Karpas-422 (cell line): ENCODE results near the gene DAPK2. TPM values are rescaled to one million over a fixed set of nuclear protein-coding genes. Genes with fewer than 3 reads are reported as not detected.

Experiments
- DNase-seq: peaks from one replicate; pipeline ENCODE4 v3.0.0-alpha.2; 2015
- H2AFZ ChIP-seq: fragments of 200-600 bp; sonication (generic); 2 replicates; pipeline ENCODE4 v1.6.1; 2014; ENCODE audit warnings: antibody characterized with exemption, low read length, mixed read lengths
- H3K27ac ChIP-seq: fragments of 200-600 bp; sonication (generic); 2 replicates; pipeline ENCODE4 v1.5.1; 2014; ENCODE audit warnings: mild to moderate bottlenecking, low read length, moderate library complexity
- H3K27me3 ChIP-seq: fragments of 200-600 bp; sonication (generic); 2 replicates; pipeline ENCODE4 v1.6.1; 2014; ENCODE audit warnings: low read length, mixed read lengths
- H3K36me3 ChIP-seq: fragments of 200-600 bp; sonication (generic); 2 replicates; pipeline ENCODE4 v1.6.1; 2014; ENCODE audit warnings: low read length, mixed read lengths; ENCODE audit not compliant: insufficient read depth
- H3K4me1 ChIP-seq: fragments of 200-600 bp; sonication (generic); 2 replicates; pipeline ENCODE4 v1.6.1; 2014; ENCODE audit warnings: mild to moderate bottlenecking, low read length, mixed read lengths
- H3K4me2 ChIP-seq: fragments of 200-600 bp; sonication (generic); 2 replicates; pipeline ENCODE4 v1.6.1; 2014; ENCODE audit warnings: low read length, low read depth, mild to moderate bottlenecking; ENCODE audit not compliant: poor library complexity, severe bottlenecking
- H3K4me3 ChIP-seq: fragments of 200-600 bp; sonication (generic); 2 replicates; pipeline ENCODE4 v1.5.1; 2014; ENCODE audit warnings: mild to moderate bottlenecking, antibody characterized with exemption, low read length, mixed read lengths
- H3K79me2 ChIP-seq: fragments of 200-600 bp; sonication (generic); 2 replicates; pipeline ENCODE4 v1.6.1; 2014; ENCODE audit warnings: mild to moderate bottlenecking, low read length, mixed read lengths
- H3K9ac ChIP-seq: fragments of 200-600 bp; sonication (generic); 2 replicates; pipeline ENCODE4 v1.6.0; 2014; ENCODE audit warnings: low read length
- H3K9me2 ChIP-seq: fragments of 200-600 bp; sonication (generic), shearing (Covaris generic); replicated peaks from 2 replicates; pipeline ENCODE4 v1.6.0; 2014; ENCODE audit warnings: mild to moderate bottlenecking, low read length, moderate library complexity; ENCODE audit not compliant: insufficient read depth
- H3K9me3 ChIP-seq: fragments of 300-700, 200-600 bp; sonication (generic); 2 replicates; pipeline ENCODE4 v1.6.1; 2014; ENCODE audit warnings: low read length, mixed read lengths
- H4K20me1 ChIP-seq: fragments of 200-600 bp; sonication (generic); 2 replicates; pipeline ENCODE4 v1.6.1; 2014; ENCODE audit warnings: mild to moderate bottlenecking, antibody characterized with exemption, low read length, low read depth; ENCODE audit not compliant: insufficient read depth
- total RNA-seq: library from RNA; depleted of rRNA; stranded (reverse); fragments of >200 nt; shearing (Covaris generic); gene quantifications from 2 replicates; pipeline ENCODE4 v1.2.3, GENCODE V29; 2014; ENCODE audit warnings: low replicate concordance

DAPK2 gene
- total RNA-seq, 1 experiment from 2014 or later: 40.4 TPM

DNA sequence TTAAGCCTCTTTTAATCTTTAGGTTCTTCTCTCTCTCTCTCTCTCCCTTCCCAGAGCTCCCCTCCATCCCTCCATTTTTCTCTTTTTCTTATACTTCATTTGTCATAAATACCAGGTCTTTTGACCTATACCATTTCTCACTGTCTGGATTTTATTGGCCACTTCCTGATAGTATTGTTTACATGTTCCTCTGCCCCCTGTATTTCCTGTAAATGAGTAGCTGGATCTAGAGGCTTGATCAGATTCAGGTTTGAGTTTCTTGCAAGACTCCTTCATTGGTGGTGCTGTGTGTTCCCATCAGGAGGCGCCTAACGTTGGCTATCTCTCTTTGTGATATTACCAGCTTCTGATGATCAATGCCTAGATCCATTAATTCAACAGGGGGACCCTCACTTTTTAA lies 42.2 kb downstream of the DAPK2 start:
- no peak for DNase-seq
- Histone ChIP-seq H3K36me3 (no peaks in the 10 kb centered on the region), H3K4me3 (no peak overlapping the region), H3K9me2 (no peaks in the 10 kb centered on the region), H3K4me2 (no peak overlapping the region), H3K4me1 (peaks cover 47% of the 10 kb centered on the region), H3K27me3 (no peaks in the 10 kb centered on the region), H3K9ac (no peak overlapping the region), H4K20me1 (no peaks in the 10 kb centered on the region), H2AFZ (no peak overlapping the region), H3K9me3 (no peaks in the 10 kb centered on the region), H3K79me2 (peaks cover 44% of the 10 kb centered on the region), H3K27ac (peak overlapping the region; percentile 30; the same call in 1 of the 2 replicates)

DNA sequence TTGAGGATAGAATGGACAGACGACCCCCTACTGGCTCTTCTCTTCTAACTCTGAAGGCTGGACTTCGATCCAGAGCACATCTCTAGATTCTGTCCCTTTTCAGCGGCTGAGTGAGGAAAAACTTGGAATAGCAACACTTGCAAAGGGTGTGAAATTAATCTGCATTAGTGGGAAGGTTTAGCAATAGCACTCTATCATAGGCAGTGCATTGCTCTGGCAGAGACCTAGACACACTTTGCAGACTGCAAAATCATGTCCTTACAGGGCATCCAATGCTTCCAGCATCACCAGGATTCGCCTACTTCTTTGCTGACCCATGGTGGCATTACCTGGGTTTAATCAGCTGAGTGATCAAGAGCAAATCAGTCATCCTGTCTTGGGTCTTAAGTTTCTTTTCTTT lies 43.1 kb downstream of the DAPK2 start:
- Histone ChIP-seq H3K9me3 (no peaks in the 10 kb centered on the region), H3K4me1 (peaks cover 45% of the 10 kb centered on the region), H3K27me3 (no peaks in the 10 kb centered on the region), H3K4me3 (no peak overlapping the region), H4K20me1 (no peaks in the 10 kb centered on the region), H3K4me2 (no peak overlapping the region), H3K9ac (no peak overlapping the region), H3K36me3 (no peaks in the 10 kb centered on the region), H2AFZ (no peak overlapping the region), H3K27ac (0 out of 2 replicates have a peak overlapping the region, but pooled peaks have one; percentile 30), H3K79me2 (peaks cover 38% of the 10 kb centered on the region), H3K9me2 (no peaks in the 10 kb centered on the region)
- DNase-seq: no peak

DNA sequence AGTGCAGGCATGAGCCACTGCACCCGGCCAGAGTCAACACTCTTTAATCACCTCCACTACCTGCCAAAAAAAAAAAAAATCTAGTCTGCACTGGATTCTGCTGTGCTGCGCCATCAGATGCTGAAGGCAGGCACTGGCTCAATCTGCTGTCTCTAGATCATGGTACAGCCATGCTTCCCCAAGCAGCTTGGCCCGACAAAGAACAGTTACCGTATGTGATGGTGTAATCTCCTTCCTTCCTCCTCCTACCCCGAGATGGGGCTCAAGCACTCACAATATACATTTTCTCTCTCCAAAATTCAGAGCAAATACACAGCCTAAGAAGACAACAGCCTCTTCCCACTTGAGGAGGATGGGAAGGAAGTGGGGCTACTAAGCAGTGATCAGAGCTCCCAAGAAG lies 45.1 kb downstream of the DAPK2 start:
- peaks cover 47% of the 10 kb centered on the region for H3K4me1 ChIP-seq
- no peak overlapping the region for H2AFZ ChIP-seq
- no peak overlapping the region for H3K27ac ChIP-seq
- no peaks in the 10 kb centered on the region for H3K36me3 ChIP-seq
- no peaks in the 10 kb centered on the region for H3K9me3 ChIP-seq
- H4K20me1 ChIP-seq: no peaks in the 10 kb centered on the region
- H3K79me2 ChIP-seq: peaks cover 22% of the 10 kb centered on the region; the same call in 1 of the 2 replicates
- H3K4me3 ChIP-seq: no peak overlapping the region
- H3K9me2 ChIP-seq: no peaks in the 10 kb centered on the region
- no peak overlapping the region for H3K9ac ChIP-seq
- no peak for DNase-seq
- H3K27me3 ChIP-seq: no peaks in the 10 kb centered on the region
- H3K4me2 ChIP-seq: no peak overlapping the region

DNA sequence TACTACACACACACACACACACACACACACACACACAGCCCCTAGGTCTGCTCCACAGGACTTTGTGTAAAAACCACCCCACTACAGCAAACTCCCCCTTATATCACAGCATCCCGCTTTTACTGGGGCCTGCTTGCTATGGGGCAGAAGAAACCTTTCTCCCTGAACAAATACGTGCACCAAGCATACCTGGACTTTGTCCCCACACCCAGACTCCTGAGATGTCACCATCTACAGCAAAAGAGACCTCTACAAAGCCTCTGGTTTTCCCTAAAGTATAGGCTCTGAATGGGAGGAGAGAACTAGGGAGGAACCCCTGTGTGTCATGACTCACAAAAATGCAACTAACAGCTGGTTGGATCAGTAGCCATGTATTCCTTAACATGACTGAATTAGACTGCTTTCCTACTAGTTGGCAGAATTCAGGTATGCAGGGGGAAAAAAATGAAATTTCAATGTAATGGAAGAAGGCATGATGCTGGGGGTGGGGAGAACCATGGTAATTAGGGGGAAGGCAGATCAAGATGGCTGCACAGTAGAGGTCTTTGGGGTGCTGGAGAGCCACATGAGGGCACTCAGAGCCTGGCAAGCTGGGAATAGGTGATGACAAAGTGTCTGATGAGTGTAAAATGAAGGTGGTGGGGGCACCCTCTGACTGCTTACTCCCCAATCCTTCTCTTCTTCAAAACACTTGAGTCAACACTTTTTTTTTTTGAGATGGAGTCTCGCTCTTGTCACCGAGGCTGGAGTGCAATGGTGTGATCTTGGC lies 45.9 kb downstream of the DAPK2 start:
- Histone ChIP-seq H3K4me2 (no peak overlapping the region), H3K4me3 (no peak overlapping the region), H3K9ac (no peak overlapping the region), H3K4me1 (peaks cover 50% of the 10 kb centered on the region), H3K79me2 (peaks cover 24% of the 10 kb centered on the region; the same call in 1 of the 2 replicates), H3K27me3 (no peaks in the 10 kb centered on the region), H3K36me3 (no peaks in the 10 kb centered on the region), H3K9me3 (no peaks in the 10 kb centered on the region), H4K20me1 (no peaks in the 10 kb centered on the region), H2AFZ (no peak overlapping the region), H3K9me2 (no peaks in the 10 kb centered on the region), H3K27ac (peak overlapping the region; percentile 49; the same call in 1 of the 2 replicates)
- DNase-seq: no peak

DNA sequence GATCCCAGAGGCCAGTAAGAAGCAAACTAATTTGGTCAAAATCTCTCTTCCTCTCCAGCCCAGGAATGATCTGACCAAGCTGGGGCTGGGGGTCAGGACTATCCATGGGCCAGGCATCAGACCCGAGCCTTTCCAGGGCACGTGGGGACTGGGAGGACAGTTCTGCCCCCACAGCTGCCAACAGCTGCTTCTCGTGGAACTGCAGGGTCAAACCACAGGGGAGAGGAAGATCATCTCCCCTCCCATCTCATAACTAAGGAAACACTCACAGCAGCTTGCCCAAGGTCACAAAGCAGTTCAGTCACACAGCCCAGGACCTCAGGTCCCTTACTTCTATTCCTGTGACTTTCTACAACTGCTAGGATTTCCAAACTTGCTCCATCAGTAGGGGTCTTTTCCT lies 47.1 kb downstream of the DAPK2 start:
- H3K27ac ChIP-seq: peak overlapping the region; percentile 49
- no peaks in the 10 kb centered on the region for H3K9me3 ChIP-seq
- no peak for DNase-seq
- H3K79me2 ChIP-seq: peaks cover 24% of the 10 kb centered on the region; the same call in 1 of the 2 replicates
- H4K20me1 ChIP-seq: no peaks in the 10 kb centered on the region
- no peaks in the 10 kb centered on the region for H3K9me2 ChIP-seq
- H2AFZ ChIP-seq: no peak overlapping the region
- H3K27me3 ChIP-seq: no peaks in the 10 kb centered on the region
- H3K4me1 ChIP-seq: peaks cover 42% of the 10 kb centered on the region
- no peak overlapping the region for H3K9ac ChIP-seq
- no peak overlapping the region for H3K4me2 ChIP-seq
- H3K4me3 ChIP-seq: no peak overlapping the region
- H3K36me3 ChIP-seq: no peaks in the 10 kb centered on the region

DNA sequence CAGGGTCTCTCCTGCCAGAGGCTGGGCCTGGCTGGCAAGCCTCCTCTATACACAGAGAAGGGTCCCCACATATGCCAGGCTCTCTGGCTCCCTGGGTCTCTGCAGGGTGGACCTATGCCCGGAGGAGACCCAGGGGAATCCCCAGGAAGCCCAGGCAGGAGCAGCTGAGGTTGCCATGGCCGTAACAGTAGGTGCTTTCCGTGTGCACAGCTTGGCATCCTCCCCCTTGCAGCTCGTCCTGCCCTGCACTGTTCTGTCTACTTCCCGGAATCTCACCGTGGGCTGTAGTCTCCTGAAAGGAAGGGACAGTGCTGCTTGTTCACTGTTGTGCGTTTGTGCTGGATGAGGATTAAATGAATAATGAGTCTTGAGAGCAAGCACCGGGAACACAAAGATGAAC lies 47.8 kb downstream of the DAPK2 start:
- H3K9me2 ChIP-seq: no peaks in the 10 kb centered on the region
- H3K79me2 ChIP-seq: peaks cover 21% of the 10 kb centered on the region; the same call in 1 of the 2 replicates
- H3K4me3 ChIP-seq: no peak overlapping the region
- H3K9ac ChIP-seq: no peak overlapping the region
- H3K36me3 ChIP-seq: no peaks in the 10 kb centered on the region
- H3K27me3 ChIP-seq: no peaks in the 10 kb centered on the region
- peaks cover 45% of the 10 kb centered on the region for H3K4me1 ChIP-seq
- no peaks in the 10 kb centered on the region for H4K20me1 ChIP-seq
- no peak overlapping the region for H2AFZ ChIP-seq
- no peak overlapping the region; the same call in 1 of the 2 replicates for H3K27ac ChIP-seq
- H3K9me3 ChIP-seq: no peaks in the 10 kb centered on the region
- H3K4me2 ChIP-seq: no peak overlapping the region
- no peak for DNase-seq

DNA sequence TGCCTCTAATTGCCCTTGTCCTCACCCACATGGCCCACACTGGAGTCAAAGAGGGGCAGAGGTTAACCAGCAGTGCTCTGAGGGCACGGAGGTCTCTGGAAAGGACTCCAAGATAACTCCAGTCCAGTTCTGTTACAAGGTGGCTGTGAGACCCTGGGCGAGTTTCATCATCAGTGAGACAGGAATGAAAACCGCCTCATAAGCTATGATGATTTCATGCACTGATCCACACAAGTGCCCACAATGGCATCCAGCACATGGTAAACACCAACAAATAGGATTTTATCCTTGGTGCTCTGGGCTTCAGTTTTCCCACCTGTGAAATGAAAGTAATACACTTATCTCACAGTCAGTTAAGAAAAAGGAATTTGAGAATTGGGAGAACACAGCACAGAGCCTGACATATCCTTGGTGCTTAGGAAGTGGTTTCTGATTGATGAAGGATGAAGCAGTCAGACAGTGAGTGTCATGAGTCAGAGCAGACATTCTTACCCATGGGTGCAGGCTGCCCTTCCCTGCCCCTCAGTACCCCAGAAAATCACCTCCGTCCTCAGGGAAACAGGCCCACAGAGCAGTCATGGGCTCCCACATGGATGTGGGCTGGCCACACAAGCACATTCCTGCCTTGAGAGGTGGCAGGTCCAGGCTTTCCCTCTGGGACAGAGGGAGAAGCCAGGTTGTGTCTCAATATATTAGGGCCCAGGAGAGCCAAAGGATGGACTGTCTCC lies 48.4 kb downstream of the DAPK2 start:
- Histone ChIP-seq H3K4me3 (no peak overlapping the region), H3K9ac (no peak overlapping the region), H3K9me3 (no peaks in the 10 kb centered on the region), H4K20me1 (no peaks in the 10 kb centered on the region), H3K4me1 (peaks cover 48% of the 10 kb centered on the region), H3K4me2 (no peak overlapping the region), H3K36me3 (no peaks in the 10 kb centered on the region), H3K9me2 (no peaks in the 10 kb centered on the region), H2AFZ (no peak overlapping the region), H3K27ac (no peak overlapping the region), H3K27me3 (no peaks in the 10 kb centered on the region), H3K79me2 (peaks cover 21% of the 10 kb centered on the region; the same call in 1 of the 2 replicates)
- no peak for DNase-seq

DNA sequence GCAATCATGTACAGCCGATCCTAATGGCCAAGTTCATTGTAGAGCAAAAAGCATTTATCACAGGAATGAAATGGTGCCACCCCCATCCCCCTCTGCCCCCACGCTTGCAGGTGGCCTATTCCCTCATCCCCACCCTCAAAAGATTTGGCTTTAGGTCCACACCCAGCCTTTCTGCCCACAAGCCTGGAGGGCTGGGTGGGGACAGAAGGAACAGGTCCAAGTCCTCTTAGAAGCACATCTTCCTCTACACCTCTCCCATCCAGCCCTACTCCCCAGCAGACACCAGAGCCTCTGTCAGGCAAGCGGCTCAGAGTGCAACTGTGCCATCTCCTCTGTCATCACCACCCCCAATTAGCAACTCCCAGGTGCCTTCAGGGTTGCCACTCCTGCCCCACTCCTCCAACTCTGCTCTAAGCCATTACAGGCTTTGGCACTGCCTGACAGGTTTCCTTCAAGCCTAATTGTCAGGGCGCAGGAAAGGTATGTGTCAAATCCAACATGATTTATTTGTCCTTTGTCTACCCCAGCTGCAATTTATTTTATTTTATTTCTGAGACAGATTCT lies 49.4 kb downstream of the DAPK2 start:
- no peaks in the 10 kb centered on the region for H3K36me3 ChIP-seq
- no peak overlapping the region for H3K9ac ChIP-seq
- DNase-seq: no peak
- no peak overlapping the region for H3K4me2 ChIP-seq
- H3K79me2 ChIP-seq: peaks cover 25% of the 10 kb centered on the region; the same call in 1 of the 2 replicates
- H3K27ac ChIP-seq: no peak overlapping the region
- no peak overlapping the region for H2AFZ ChIP-seq
- peaks cover 53% of the 10 kb centered on the region for H3K4me1 ChIP-seq
- no peaks in the 10 kb centered on the region for H3K9me2 ChIP-seq
- no peaks in the 10 kb centered on the region for H3K27me3 ChIP-seq
- no peak overlapping the region for H3K4me3 ChIP-seq
- no peaks in the 10 kb centered on the region for H4K20me1 ChIP-seq
- H3K9me3 ChIP-seq: no peaks in the 10 kb centered on the region
